Heart left ventricle (tissue), 13 donors: ENCODE data around the gene CAGE1.

Source experiments
- CTCF ChIP-seq, 12 donors: fragments of 200-600 bp; sonication (generic) in 4 of 12; IDR thresholded peaks; one replicate each; pipeline versions ENCODE4 v1.5.0 to v1.8.0; 2018 to 2022; ENCODE audit warnings: antibody characterized with exemption in 12 of 12, mild to moderate bottlenecking in 5 of 12
- POLR2A ChIP-seq, 2 donors: fragments of 450-650 bp; IDR thresholded peaks; one replicate each; pipeline ENCODE4 v1.6.1; 2017; ENCODE audit warnings: antibody characterized with exemption in 2 of 2, mild to moderate bottlenecking in 2 of 2, moderate library complexity in 2 of 2
- donor health status: ischemic (EF 13 %, LVEDD 7.1; RV severe dilation, severe dysfunction).
- donor health status: DM: no; HTN: yes; CAD: no.
- donor health status: DM: no; HTN: no; CAD: no.
- donor health status: ischemic (EF 25% LVEDD 6.9; RV normal size, moderate dysfunction).
- donor health status: ischemic (EF 25% LVEDD 5.7; RV mildly dilated, moderate dysfunction).
- donor health status: ischemic (EF 35%, LVEDD 5.7; RV mildly dilated, moderate dysfunction).
- donor health status: nonischemic (EF 11% LVEDD 7.7; RV severe dilation, severe dysfunction).
- donor health status: DM: yes; HTN: yes; CAD: no.
- donor health status: PGD.
- donor health status: ischemic (EF 29% LVEDD 5.4; RV normal size, mild dysfunction).
- donor health status: nonischemic (EF 23%, LVEDD 6.1; RV moderate dilation, normal function).

- TF ChIP-seq CTCF (IDR thresholded peaks at IDR 0.05) (no peak), POLR2A (IDR thresholded peaks at IDR 0.05) (no peak)
These were observed 82.0 kb downstream of the CAGE1 start for GRCh38 chr6:7307533-7307932.
